BJ (cell line): ENCODE measurements around the gene MAGI1. TPM values are rescaled to one million over a fixed set of nuclear protein-coding genes. Genes with fewer than 3 reads are reported as not detected.

Experiments
- CTCF ChIA-PET: fragments of 350-600 bp; formaldehyde crosslinking; extraction: SDS; loops from one replicate; lab custom pipeline; 2021; ENCODE audit warnings: antibody characterized with exemption, inconsistent platforms; lab: Yijun Ruan, JAX
- POLR2A ChIA-PET: fragments of 300-600 bp; sonication (Branson Sonifier 250); formaldehyde crosslinking; extraction: SDS; loops from one replicate; lab custom pipeline; 2021; ENCODE audit warnings: antibody characterized with exemption; lab: Charles Lee
- DNase-seq: peaks from one replicate; pipeline ENCODE4 v3.0.0-alpha.2; 2011; ENCODE audit warnings: low read depth
- H3K27me3 ChIP-seq: 2 replicates; pipeline ENCODE4 v1.6.0; 2011; ENCODE audit warnings: low read length; ENCODE audit not compliant: control insufficient read depth, insufficient read depth
- H3K36me3 ChIP-seq: 2 replicates; pipeline ENCODE4 v1.5.1; 2011; ENCODE audit warnings: low read length; ENCODE audit not compliant: control insufficient read depth, insufficient read depth
- H3K4me3 ChIP-seq: 2 replicates; pipeline ENCODE4 v1.5.1; 2011; ENCODE audit warnings: low read depth, mild to moderate bottlenecking, control low read depth, low read length
- CTCF ChIP-seq: IDR thresholded peaks from 2 replicates; pipeline ENCODE4 v1.5.1; 2011; ENCODE audit warnings: low read depth, mild to moderate bottlenecking, control low read depth, inconsistent platforms, low read length, moderate library complexity; ENCODE audit not compliant: insufficient read depth
- polyA plus RNA-seq: library from polyadenylated mRNA; depleted of rRNA; stranded (reverse); fragments of >200 nt; gene quantifications from 2 replicates; pipeline ENCODE4 v1.2.3, GENCODE V29; 2011

Gene MAGI1
- polyA plus RNA-seq, 1 experiment = 14.4 TPM

GRCh38 chr3:65493938-65494337, 544.8 kb downstream of the MAGI1 start:
- H3K4me3 ChIP-seq = no peak overlapping the region
- POLR2A ChIA-PET = interaction anchor here (0.6 kb wide), 1 partner anchor 14 kb away, joined by 3 read pairs; no protein-coding TSS in a partner anchor
- no peak for TF ChIP-seq CTCF
- CTCF ChIA-PET = no interaction called here
- H3K27me3 ChIP-seq = no peaks in the 10 kb centered on the region
- no peak for DNase-seq
- no peaks in the 10 kb centered on the region for H3K36me3 ChIP-seq

GRCh38 chr3:65493371-65493882, 545.3 kb downstream of the MAGI1 start:
- no peak for TF ChIP-seq CTCF
- H3K27me3 ChIP-seq = no peaks in the 10 kb centered on the region
- POLR2A ChIA-PET = no interaction called here
- CTCF ChIA-PET = no interaction called here
- H3K4me3 ChIP-seq = no peak overlapping the region
- DNase-seq = no peak
- no peaks in the 10 kb centered on the region for H3K36me3 ChIP-seq

- H3K4me3 ChIP-seq = no peak overlapping the region
- no peak for DNase-seq
- CTCF ChIA-PET = no interaction called here
- no peaks in the 10 kb centered on the region for H3K36me3 ChIP-seq
- TF ChIP-seq CTCF = no peak
- no peaks in the 10 kb centered on the region for H3K27me3 ChIP-seq
- POLR2A ChIA-PET = no interaction called here
Measured at GRCh38 chr3:65492249-65492648, 546.5 kb downstream of the MAGI1 start.

GRCh38 chr3:65490114-65490513, 548.6 kb downstream of the MAGI1 start:
- H3K4me3 ChIP-seq = no peak overlapping the region
- DNase-seq = no peak
- no peak for TF ChIP-seq CTCF
- no peaks in the 10 kb centered on the region for H3K27me3 ChIP-seq
- POLR2A ChIA-PET = no interaction called here
- H3K36me3 ChIP-seq = no peaks in the 10 kb centered on the region
- CTCF ChIA-PET = no interaction called here

GRCh38 chr3:65489253-65489652, 549.5 kb downstream of the MAGI1 start:
- ChIA-PET POLR2A (no interaction called here), CTCF (no interaction called here)
- Histone ChIP-seq H3K4me3 (no peak overlapping the region), H3K36me3 (no peaks in the 10 kb centered on the region), H3K27me3 (no peaks in the 10 kb centered on the region)
- no peak for DNase-seq
- no peak for TF ChIP-seq CTCF
